ENCODE data around the gene ATP13A5.

The ATP13A5 gene, protein sequence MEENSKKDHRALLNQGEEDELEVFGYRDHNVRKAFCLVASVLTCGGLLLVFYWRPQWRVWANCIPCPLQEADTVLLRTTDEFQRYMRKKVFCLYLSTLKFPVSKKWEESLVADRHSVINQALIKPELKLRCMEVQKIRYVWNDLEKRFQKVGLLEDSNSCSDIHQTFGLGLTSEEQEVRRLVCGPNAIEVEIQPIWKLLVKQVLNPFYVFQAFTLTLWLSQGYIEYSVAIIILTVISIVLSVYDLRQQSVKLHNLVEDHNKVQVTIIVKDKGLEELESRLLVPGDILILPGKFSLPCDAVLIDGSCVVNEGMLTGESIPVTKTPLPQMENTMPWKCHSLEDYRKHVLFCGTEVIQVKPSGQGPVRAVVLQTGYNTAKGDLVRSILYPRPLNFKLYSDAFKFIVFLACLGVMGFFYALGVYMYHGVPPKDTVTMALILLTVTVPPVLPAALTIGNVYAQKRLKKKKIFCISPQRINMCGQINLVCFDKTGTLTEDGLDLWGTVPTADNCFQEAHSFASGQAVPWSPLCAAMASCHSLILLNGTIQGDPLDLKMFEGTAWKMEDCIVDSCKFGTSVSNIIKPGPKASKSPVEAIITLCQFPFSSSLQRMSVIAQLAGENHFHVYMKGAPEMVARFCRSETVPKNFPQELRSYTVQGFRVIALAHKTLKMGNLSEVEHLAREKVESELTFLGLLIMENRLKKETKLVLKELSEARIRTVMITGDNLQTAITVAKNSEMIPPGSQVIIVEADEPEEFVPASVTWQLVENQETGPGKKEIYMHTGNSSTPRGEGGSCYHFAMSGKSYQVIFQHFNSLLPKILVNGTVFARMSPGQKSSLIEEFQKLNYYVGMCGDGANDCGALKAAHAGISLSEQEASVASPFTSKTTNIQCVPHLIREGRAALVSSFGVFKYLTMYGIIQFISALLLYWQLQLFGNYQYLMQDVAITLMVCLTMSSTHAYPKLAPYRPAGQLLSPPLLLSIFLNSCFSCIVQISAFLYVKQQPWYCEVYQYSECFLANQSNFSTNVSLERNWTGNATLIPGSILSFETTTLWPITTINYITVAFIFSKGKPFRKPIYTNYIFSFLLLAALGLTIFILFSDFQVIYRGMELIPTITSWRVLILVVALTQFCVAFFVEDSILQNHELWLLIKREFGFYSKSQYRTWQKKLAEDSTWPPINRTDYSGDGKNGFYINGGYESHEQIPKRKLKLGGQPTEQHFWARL

DNA sequence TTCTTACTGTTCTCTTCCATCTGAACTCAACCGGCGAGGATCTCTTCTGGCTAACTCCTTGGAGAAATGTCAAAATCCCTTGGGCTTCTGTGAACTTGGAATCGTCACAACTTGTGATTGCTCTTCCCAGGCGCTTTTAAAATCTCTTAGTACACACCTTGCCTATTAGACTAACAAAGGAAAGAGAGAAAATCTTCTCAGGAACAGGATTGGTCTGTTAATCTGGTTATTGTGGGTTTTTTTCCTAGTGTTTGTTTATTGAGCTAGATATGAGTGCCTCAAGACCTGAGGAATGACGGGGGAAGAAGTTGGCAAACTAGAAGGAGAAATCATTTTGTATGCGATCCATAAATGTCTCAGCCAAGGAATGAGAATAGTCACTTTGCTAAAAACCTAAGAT is at the start of gene ATP13A5:
Gene ATP13A5, minus strand, starts transcription at position 48 of the 400 bp plus-strand sequence. Its CDS starts 28 bp downstream, at position 20.
- DNase-seq = no peak

- no peak for DNase-seq
Observed at GRCh38 chr3:193418576-193419373, 40.2 kb upstream of the ATP13A5 start.

DNA sequence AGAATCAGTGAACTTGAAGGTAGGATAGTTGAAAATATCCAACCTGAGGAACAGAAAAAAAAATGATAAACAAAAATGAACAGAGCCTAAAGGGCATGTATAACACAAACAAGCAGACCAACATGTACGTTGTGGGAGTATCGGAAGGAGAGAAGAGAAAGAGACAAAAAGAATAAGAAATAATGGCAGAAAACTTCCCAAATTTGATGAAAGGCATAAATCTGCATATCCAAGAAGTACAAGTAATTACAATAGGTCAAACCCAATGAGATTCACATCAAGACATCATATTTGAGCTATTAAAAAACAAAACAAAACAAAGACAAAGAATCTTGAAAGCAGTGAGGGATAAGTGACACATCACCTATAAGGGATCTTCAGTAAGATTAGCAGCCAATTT is 38.1 kb upstream of the ATP13A5 start:
- no peak for DNase-seq

DNA sequence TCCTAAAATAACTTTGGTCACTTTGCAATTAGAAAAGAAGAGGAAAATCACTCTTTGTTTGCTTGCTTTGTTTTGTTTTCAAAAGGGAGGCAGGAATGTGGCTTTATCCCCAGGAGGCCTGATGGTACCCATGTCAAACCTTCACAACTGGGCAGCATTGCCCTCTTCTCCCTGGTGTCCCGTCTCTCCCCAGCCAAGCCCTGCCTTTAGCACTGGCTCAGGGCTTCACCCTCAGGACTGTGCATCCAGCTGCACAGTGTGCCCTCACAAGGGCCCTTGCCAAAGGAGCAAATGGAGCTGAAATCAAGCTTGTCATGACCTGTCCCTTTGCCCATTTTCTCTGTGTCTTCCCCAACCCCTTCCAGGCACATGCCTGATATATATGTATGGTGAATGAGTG is 29.1 kb upstream of the ATP13A5 start:
- no peak for DNase-seq

- DNase-seq = peak; percentile 5
Observed at GRCh38 chr3:193407112-193407511, 28.6 kb upstream of the ATP13A5 start.

GRCh38 chr3:193403307-193403706 is 24.8 kb upstream of the ATP13A5 start:
- no peak for DNase-seq

DNA sequence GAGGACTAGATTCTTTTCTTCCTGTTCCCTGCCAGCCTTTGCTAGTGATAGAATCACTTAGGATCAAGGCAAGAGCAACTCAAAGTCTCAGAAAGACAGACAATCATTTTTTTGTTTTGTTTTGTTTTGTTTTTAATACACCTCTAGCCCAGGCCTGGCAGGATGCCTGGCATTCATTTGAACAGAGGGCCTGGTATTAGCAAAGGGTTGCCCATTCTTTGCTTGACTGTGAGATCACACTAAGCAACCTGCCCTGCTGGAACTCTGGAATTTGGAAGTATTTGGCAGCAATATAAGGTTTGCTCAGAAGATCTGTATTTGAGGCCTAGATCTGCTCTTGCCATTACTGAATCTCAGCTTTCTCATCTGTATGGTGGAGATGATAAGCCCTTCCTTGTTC is 21.8 kb upstream of the ATP13A5 start:
- DNase-seq = no peak

DNA sequence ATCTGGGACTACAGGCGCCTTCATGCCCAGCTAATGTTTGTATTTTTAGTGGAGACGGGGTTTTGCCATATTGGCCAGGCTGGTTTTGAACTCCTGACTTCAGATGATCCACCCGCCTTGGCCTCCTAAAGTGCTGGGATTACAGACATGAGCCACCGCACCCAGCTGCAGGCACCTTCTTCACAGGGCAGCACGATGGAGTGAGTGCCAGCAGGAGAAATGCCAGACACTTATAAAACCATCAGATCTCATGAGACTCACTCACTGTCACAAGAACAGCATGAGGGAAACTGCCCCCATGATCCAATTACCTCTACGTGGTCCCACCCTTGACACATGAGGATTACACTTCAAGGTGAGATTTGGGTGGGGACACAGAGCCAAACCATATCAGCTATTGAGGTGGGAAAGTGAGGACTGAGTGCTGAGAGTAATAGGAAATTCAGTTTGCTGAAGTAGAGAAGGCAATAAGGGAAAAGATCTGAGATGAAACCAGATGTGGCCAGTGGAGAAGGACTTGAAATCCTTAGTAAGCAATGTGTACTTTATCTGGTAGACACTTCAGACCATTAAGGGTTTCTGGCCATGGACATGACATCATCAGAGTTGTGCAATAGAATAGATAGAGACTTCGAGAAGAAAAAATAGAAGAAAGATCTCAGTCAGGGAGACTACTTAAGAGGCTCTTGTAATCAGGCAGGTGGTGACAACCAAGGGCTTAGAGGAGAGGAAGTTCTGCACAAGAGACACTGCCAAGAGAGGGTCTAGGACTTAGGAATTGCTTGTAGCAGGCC is 18.1 kb upstream of the ATP13A5 start:
- DNase-seq = no peak

DNA sequence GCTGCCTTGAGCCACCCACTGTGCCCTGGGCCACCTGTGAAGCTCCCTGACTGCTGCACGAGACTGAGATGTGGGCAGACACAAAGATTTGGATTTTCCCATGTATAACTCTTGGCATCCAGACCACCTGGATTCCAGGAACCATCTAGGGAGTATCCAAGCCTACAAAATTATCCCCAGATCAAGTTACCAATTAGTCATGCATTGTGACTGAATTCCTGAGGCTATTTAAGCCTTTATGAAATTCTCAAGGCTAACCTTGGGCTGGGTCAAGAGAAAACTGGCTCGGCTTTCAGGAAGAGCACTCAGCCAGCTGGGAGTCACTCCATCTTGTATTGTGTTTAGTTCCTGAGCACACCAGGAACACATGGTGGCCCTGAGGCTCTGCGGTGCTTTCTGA is 13.3 kb upstream of the ATP13A5 start:
- peak; percentile 54 for DNase-seq

DNA sequence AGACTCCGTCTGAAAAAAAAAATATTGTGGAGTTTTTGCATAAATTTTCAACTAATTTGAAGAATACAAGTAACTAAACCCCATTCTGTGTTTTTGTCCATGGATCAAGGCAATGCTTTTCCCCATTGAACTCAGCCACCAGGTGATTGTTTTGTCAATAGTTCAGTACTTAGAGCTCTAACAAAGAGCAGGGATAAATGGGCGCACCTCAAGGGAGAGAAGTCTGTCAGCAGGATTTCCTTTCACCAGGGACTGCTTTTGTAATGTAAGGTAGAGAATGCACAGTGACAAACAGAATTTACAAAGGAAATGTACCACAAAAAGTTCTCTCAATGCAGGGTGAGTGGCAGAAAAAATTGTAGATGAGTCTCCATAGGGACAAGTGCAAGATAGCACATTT is 10.8 kb upstream of the ATP13A5 start:
- no peak for DNase-seq

DNA sequence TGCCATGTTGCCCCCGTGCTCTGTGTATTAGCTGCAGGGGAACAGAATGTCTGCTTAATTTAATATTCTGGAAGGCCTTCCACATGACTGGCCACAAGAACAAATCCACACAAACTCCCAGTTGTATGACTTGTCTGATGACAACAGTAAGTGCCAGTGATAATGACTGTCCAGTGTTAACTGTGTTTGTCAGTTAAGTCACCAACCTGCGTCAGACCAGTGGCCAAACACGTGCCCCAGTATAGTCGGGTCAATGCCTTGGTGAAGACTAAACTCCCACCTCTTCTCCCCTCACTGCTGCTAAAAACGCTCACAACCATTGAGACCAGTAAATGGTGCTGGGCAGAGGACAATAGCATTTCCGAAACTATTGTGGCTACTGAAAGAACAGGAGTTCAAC is 9.8 kb upstream of the ATP13A5 start:
- DNase-seq = no peak

DNA sequence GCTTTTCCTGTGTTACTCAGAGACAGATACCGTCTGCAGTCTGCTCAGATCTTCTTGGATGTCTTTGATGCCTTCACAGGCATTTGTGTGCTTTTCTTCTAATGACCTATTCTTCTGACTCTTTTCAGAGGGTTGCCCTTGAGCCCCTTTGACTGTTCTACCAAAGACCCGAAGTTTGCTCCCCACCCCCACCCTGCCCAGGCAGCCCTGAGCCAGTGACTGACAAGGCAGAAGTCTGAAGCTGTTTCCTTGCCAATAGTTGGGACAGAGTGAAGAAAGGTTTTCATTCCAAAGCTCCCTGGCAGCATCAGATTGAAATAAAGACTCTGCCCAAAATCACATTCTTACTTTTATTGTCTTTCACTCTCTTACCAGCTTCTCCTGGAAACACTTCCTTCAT is 9.0 kb upstream of the ATP13A5 start:
- DNase-seq = no peak

GRCh38 chr3:193377591-193377990 is 962 bp downstream of the ATP13A5 start:
- no peak for DNase-seq

GRCh38 chr3:193375614-193376013 is 2.9 kb downstream of the ATP13A5 start:
- DNase-seq = no peak

- no peak for DNase-seq
Observed at GRCh38 chr3:193372783-193373182, 5.8 kb downstream of the ATP13A5 start.

- no peak for DNase-seq
Observed at GRCh38 chr3:193367868-193368267, 10.7 kb downstream of the ATP13A5 start.

DNA sequence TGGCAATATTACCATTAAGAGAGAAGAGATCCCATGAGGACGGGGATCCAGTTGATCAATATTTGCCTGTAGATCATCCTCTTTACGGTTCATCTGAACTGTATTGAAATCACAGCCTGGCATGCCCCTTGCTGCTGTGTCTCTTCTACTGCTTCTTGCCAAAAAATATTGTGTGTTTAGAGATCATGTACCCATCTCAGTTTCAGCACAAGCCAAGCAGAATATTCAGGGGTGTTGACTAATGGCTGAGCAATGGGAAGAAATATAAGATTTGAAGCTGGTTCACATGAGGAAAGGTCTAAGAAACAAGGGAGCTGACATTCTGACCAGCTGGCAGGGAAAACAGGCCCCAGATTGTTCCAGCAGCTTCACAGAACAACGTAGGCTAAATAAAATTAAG is 21.3 kb downstream of the ATP13A5 start:
- DNase-seq = no peak

DNA sequence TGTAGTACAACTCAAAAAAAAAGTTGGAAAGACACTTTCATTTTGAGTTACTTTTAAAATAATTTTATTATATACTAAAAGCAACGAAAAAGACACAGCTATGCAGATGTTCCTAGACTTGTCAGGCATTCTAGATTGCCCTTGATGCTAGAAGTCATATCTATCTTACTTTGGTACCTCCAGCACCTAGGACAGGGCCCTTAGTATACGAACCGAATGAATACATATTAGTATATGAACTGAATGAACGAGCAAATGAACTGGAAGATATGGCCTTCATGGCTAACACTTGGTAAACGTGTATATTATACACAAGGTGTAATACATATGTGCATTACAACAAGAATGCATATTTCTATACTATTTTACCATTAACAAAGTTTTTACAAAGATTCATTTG is 24.1 kb downstream of the ATP13A5 start:
- DNase-seq = no peak

GRCh38 chr3:193350744-193351143 is 27.8 kb downstream of the ATP13A5 start:
- no peak for DNase-seq

DNA sequence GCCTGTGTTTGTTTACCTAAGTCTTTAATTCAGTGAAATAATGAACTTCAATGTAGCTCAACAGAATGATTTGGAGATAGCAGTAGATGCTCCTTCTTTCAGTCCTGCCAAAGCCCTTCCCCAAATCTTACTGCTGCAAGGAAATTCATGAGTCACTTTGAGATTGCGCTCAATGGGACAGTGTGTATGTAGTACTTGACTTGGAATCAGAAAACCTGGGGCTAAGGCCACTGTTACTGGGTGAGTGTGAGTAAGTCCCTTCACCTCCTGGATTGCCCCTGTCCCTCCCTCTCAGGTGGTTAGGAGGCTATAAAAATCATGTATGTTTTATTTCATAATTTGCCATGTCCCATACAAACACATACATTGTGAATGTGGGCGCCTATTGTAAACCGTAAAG is 29.9 kb downstream of the ATP13A5 start:
- DNase-seq = no peak

All from NCI-H69 (cell line).